SK-N-SH (cell line): ENCODE data around the gene RAPGEF6. TPM values are rescaled to one million over a fixed set of nuclear protein-coding genes. Genes with fewer than 3 reads are reported as not detected.

Source experiments
- CTCF ChIA-PET: fragments of 300-600, 350-600 bp; formaldehyde crosslinking; extraction: SDS; loops from one replicate; lab custom pipeline; 2021; lab: Yijun Ruan, JAX
- POLR2A ChIA-PET: fragments of 350-600 bp; sonication (Branson Sonifier 250); formaldehyde crosslinking; extraction: SDS; loops from one replicate; lab custom pipeline; 2020; ENCODE audit warnings: antibody characterized with exemption, inconsistent platforms; lab: Yijun Ruan, JAX
- DNase-seq: peaks from one replicate; pipeline ENCODE4 v3.0.0; 2012
- H2AFZ ChIP-seq: fragments of 200-600 bp; sonication (generic); 2 replicates; pipeline ENCODE4 v1.8.1; 2016; ENCODE audit warnings: antibody characterized with exemption, mild to moderate bottlenecking, low read depth
- H3F3A ChIP-seq: fragments of 200-600 bp; sonication (generic); replicated peaks from 2 replicates; pipeline ENCODE3; 2016; ENCODE audit warnings: antibody characterized with exemption, mild to moderate bottlenecking; ENCODE audit not compliant: insufficient read depth
- H3K27ac ChIP-seq, 2 experiments: fragments of 200-500 bp in 1 of 2; fragments of 200-600 bp in 1 of 2; sonication (Bioruptor generic) in 1 of 2; sonication (generic), shearing (Covaris generic) in 1 of 2; 2 replicates each; pipeline versions ENCODE4 v1.5.1 to v1.6.1; 2014 to 2016; ENCODE audit warnings: low read depth in 2 of 2, inconsistent platforms in 1 of 2, low read length in 1 of 2, mild to moderate bottlenecking in 1 of 2, mixed read lengths in 1 of 2
- H3K27me3 ChIP-seq: fragments of 200-600 bp; sonication (generic), shearing (Covaris generic); 2 replicates; pipeline ENCODE4 v1.6.1; 2016; ENCODE audit warnings: mixed run types; ENCODE audit not compliant: insufficient read depth
- H3K36me3 ChIP-seq, 2 experiments: fragments of 200-500 bp in 1 of 2; fragments of 200-600 bp in 1 of 2; sonication (Bioruptor generic) in 1 of 2; sonication (generic) in 1 of 2; replicated peaks in 1 of 2; 2 replicates each; pipeline versions ENCODE3 to v1.5.1; 2014 to 2016; ENCODE audit warnings: low read length in 1 of 2, mild to moderate bottlenecking in 1 of 2; ENCODE audit not compliant: insufficient read depth in 2 of 2, control insufficient read depth in 1 of 2
- H3K4me1 ChIP-seq, 2 experiments: fragments of 200-500 bp in 1 of 2; fragments of 200-600 bp in 1 of 2; sonication (Bioruptor generic) in 1 of 2; sonication (generic), shearing (Covaris generic) in 1 of 2; 2 replicates each; pipeline versions ENCODE4 v1.5.1 to v1.6.1; 2014 to 2016; ENCODE audit warnings: low read depth in 1 of 2, low read length in 1 of 2, mixed run types in 1 of 2; ENCODE audit not compliant: insufficient read depth in 2 of 2, control insufficient read depth in 1 of 2
- H3K4me2 ChIP-seq: fragments of 200-600 bp; sonication (generic), shearing (Covaris generic); 2 replicates; pipeline ENCODE4 v1.6.1; 2017; ENCODE audit warnings: mixed run types
- H3K4me3 ChIP-seq, 2 experiments: fragments of 200-500 bp in 1 of 2; fragments of 200-600 bp in 1 of 2; sonication (Bioruptor generic) in 1 of 2; sonication (generic), shearing (Covaris generic) in 1 of 2; 2 replicates each; pipeline versions ENCODE4 v1.5.1 to v1.8.1; 2014 to 2016; ENCODE audit warnings: low read depth in 2 of 2, inconsistent platforms in 1 of 2, low read length in 1 of 2, mild to moderate bottlenecking in 1 of 2, mixed read lengths in 1 of 2, moderate library complexity in 1 of 2
- H3K79me2 ChIP-seq: fragments of 200-600 bp; sonication (generic); 2 replicates; pipeline ENCODE4 v1.8.1; 2017; ENCODE audit warnings: mild to moderate bottlenecking; ENCODE audit not compliant: insufficient read depth
- H3K9ac ChIP-seq: fragments of 200-600 bp; sonication (generic); 2 replicates; pipeline ENCODE4 v1.6.1; 2017; ENCODE audit warnings: mixed run types
- H3K9me2 ChIP-seq: fragments of 200-600 bp; sonication (generic); 2 replicates; pipeline ENCODE4 v1.6.1; 2017; ENCODE audit warnings: mixed run types
- H3K9me3 ChIP-seq: fragments of 200-600 bp; sonication (generic); 2 replicates; pipeline ENCODE4 v1.6.1; 2017; ENCODE audit warnings: mixed run types, mild to moderate bottlenecking, moderate library complexity
- H4K20me1 ChIP-seq: fragments of 200-600 bp; sonication (generic); 2 replicates; pipeline ENCODE4 v1.6.1; 2017; ENCODE audit warnings: mild to moderate bottlenecking, mixed run types; ENCODE audit not compliant: insufficient read depth
- FOXM1 ChIP-seq: IDR thresholded peaks from 2 replicates; pipeline ENCODE4 v1.4.0; 2012; ENCODE audit warnings: low read depth, mild to moderate bottlenecking
- GABPA ChIP-seq: IDR thresholded peaks from 2 replicates; pipeline ENCODE4 v1.4.0; 2012; ENCODE audit warnings: low read depth, mild to moderate bottlenecking
- IRF3 ChIP-seq: fragments of 150-350 bp; IDR thresholded peaks from 2 replicates; pipeline ENCODE4 v1.6.1; 2016; ENCODE audit warnings: mild to moderate bottlenecking, low read depth, low read length
- MXI1 ChIP-seq: IDR thresholded peaks from 2 replicates; pipeline ENCODE4 v1.6.1; 2012; ENCODE audit warnings: mild to moderate bottlenecking, low read depth, low read length, improper control_type of control experiment
- NRF1 ChIP-seq: IDR thresholded peaks from 2 replicates; pipeline ENCODE4 v1.6.1; 2012; ENCODE audit warnings: low read depth, mild to moderate bottlenecking, low read length
- REST ChIP-seq: IDR thresholded peaks from 2 replicates; pipeline ENCODE4 v1.6.1; 2012; ENCODE audit warnings: mild to moderate bottlenecking, low read depth, low read length, moderate library complexity
- RFX5 ChIP-seq: IDR thresholded peaks from 2 replicates; pipeline ENCODE4 v1.6.1; 2012; ENCODE audit warnings: mild to moderate bottlenecking, improper control_type of control experiment, low read length
- TEAD4 ChIP-seq: IDR thresholded peaks from 2 replicates; pipeline ENCODE4 v1.4.0; 2012; ENCODE audit warnings: mild to moderate bottlenecking, borderline replicate concordance; ENCODE audit not compliant: insufficient read depth
- YY1 ChIP-seq: IDR thresholded peaks from 2 replicates; pipeline ENCODE4 v1.4.0; 2012; ENCODE audit warnings: low read depth, mild to moderate bottlenecking
- ZBTB33 ChIP-seq: IDR thresholded peaks from 2 replicates; pipeline ENCODE4 v1.4.0; 2012; ENCODE audit warnings: low read depth, borderline replicate concordance
- WGBS: methylation state at CpG from one replicate; pipeline ENCODE4 v1.1.6; 2017; ENCODE audit warnings: low lambda C conversion rate; 5-methylcytosine and 5-hydroxymethylcytosine counted together
- polyA plus RNA-seq, 3 experiments: library from polyadenylated mRNA; depleted of rRNA; stranded (reverse); fragments of >200 nt; gene quantifications; 2 replicates each; pipeline ENCODE4 v1.2.3, GENCODE V29; 2012

Gene RAPGEF6
- polyA plus RNA-seq, 1 of the 3 experiments (the other 2 are of a cell fraction): 2.9 TPM

- peaks cover 61% of the 10 kb centered on the region for H3K79me2 ChIP-seq
These were observed 1.2 kb downstream of the RAPGEF6 start for GRCh38 chr5:131633830-131634229.

GRCh38 chr5:131630963-131631350 lies 4.1 kb downstream of the RAPGEF6 start:
- CTCF ChIA-PET: interaction anchor here (0.9 to 2.1 kb wide), 2 partner anchors 17 to 41 kb away, joined by 3 to 11 read pairs; no protein-coding TSS in a partner anchor

More at GRCh38 chr5:131633830-131634229, 1.2 kb downstream of the RAPGEF6 start:
- H3K9ac ChIP-seq: peak overlapping the region; percentile 83
- peaks cover 5% of the 10 kb centered on the region; the same call in 1 of the 2 replicates for H4K20me1 ChIP-seq
- WGBS: 61% methylated on average over 5 of the region's 5 CpGs
- H3K27ac ChIP-seq: peak overlapping the region in 1 of 2 experiments; percentile 99; a peak in 1 of 4 replicates
- H3K36me3 ChIP-seq: no peaks in the 10 kb centered on the region
- no peaks in the 10 kb centered on the region for H3K27me3 ChIP-seq
- no peak for TF ChIP-seq MXI1
- TF ChIP-seq ZBTB33: no peak
- TF ChIP-seq FOXM1: no peak
- no peak for TF ChIP-seq NRF1
- TF ChIP-seq RFX5: no peak
- no peak for TF ChIP-seq YY1
- no peak for TF ChIP-seq IRF3
- no peak for TF ChIP-seq GABPA
- POLR2A ChIA-PET: no interaction called here
- CTCF ChIA-PET: interaction anchor here (1.8 to 3.1 kb wide), 3 partner anchors 44 to 430 kb away, joined by 4 to 17 read pairs (median 7); no protein-coding TSS in a partner anchor
- peaks cover 3 to 13% of the 10 kb centered on the region in 2 experiments; a peak in 3 of 4 replicates for H3K4me1 ChIP-seq
- no peak overlapping the region for H2AFZ ChIP-seq
- no peaks in the 10 kb centered on the region for H3K9me2 ChIP-seq
- peak overlapping the region; percentile 84 to 98 for H3K4me3 ChIP-seq
- H3K4me2 ChIP-seq: peak overlapping the region; percentile 81
- no peaks in the 10 kb centered on the region for H3K9me3 ChIP-seq
- no peak for DNase-seq
- H3F3A ChIP-seq: peaks cover 22% of the 10 kb centered on the region

More at GRCh38 chr5:131630963-131631350, 4.1 kb downstream of the RAPGEF6 start:
- Histone ChIP-seq H3K9me3 (no peaks in the 10 kb centered on the region), H3K4me3 (no peak overlapping the region), H3K4me2 (no peak overlapping the region), H4K20me1 (peaks cover 5% of the 10 kb centered on the region; the same call in 1 of the 2 replicates), H3K79me2 (peaks cover 90% of the 10 kb centered on the region), H3K9ac (no peak overlapping the region), H3K4me1 (peaks cover 0 to 5% of the 10 kb centered on the region in 2 experiments; a peak in 2 of 4 replicates), H3K27me3 (no peaks in the 10 kb centered on the region), H3K27ac (no peak overlapping the region), H2AFZ (no peak overlapping the region), H3K9me2 (no peaks in the 10 kb centered on the region), H3F3A (peaks cover 17% of the 10 kb centered on the region), H3K36me3 (no peaks in the 10 kb centered on the region)
- TF ChIP-seq REST (no peak), TEAD4 (no peak), IRF3 (no peak), YY1 (no peak)
- 86% methylated on average over 4 of the region's 4 CpGs for WGBS
- POLR2A ChIA-PET: no interaction called here
- DNase-seq: no peak
